Breast epithelium (tissue), 3 donors: ENCODE results near the gene SLC35A4.

Experiments used
- POLR2A ChIP-seq: fragments of 450-650 bp; IDR thresholded peaks from one replicate; pipeline ENCODE4 v1.6.1; 2016; ENCODE audit warnings: antibody characterized with exemption, mild to moderate bottlenecking, moderate library complexity
- POLR2AphosphoS5 ChIP-seq, 3 donors: sonication (generic); formaldehyde crosslinking; IDR thresholded peaks; one replicate each; pipeline ENCODE4 v1.6.1; 2017; ENCODE audit warnings: antibody characterized with exemption in 3 of 3
- TF ChIP-seq, protein P1 (sequence below), 3 donors: fragments of 450-650 bp; IDR thresholded peaks; one replicate each; pipeline ENCODE4 v1.5.1; 2016 to 2017; ENCODE audit warnings: antibody characterized with exemption in 3 of 3, mild to moderate bottlenecking in 3 of 3, moderate library complexity in 3 of 3

DNA sequence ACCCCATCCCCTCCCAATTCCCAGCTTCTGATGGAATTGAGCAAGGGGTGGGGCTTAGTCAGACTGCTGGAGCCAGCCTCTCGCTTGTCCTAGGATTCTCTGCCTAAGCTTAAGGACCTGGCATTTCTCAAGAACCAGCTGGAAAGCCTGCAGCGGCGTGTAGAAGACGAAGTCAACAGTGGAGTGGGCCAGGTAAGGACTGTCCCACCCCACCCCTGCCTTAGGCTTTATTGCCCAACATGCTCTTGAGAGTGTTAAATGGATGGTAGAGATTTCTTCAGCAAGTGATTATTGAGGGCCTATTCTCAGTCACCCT is 1.1 kb downstream of the SLC35A4 start:
- no peak for TF ChIP-seq POLR2AphosphoS5 (IDR thresholded peaks at IDR 0.05)
- TF ChIP-seq, protein P1, sequence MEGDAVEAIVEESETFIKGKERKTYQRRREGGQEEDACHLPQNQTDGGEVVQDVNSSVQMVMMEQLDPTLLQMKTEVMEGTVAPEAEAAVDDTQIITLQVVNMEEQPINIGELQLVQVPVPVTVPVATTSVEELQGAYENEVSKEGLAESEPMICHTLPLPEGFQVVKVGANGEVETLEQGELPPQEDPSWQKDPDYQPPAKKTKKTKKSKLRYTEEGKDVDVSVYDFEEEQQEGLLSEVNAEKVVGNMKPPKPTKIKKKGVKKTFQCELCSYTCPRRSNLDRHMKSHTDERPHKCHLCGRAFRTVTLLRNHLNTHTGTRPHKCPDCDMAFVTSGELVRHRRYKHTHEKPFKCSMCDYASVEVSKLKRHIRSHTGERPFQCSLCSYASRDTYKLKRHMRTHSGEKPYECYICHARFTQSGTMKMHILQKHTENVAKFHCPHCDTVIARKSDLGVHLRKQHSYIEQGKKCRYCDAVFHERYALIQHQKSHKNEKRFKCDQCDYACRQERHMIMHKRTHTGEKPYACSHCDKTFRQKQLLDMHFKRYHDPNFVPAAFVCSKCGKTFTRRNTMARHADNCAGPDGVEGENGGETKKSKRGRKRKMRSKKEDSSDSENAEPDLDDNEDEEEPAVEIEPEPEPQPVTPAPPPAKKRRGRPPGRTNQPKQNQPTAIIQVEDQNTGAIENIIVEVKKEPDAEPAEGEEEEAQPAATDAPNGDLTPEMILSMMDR (IDR thresholded peaks at IDR 0.05), result no peak
- no peak for TF ChIP-seq POLR2A
